CD4-positive, alpha-beta T cell treated with Interferon gamma for 1 hour (primary cell): ENCODE data around the gene C1QL1.

Source experiments
- DNase-seq: peaks from one replicate; pipeline ENCODE4 v3.0.0-alpha.2; 2020

The C1QL1 gene

DNA sequence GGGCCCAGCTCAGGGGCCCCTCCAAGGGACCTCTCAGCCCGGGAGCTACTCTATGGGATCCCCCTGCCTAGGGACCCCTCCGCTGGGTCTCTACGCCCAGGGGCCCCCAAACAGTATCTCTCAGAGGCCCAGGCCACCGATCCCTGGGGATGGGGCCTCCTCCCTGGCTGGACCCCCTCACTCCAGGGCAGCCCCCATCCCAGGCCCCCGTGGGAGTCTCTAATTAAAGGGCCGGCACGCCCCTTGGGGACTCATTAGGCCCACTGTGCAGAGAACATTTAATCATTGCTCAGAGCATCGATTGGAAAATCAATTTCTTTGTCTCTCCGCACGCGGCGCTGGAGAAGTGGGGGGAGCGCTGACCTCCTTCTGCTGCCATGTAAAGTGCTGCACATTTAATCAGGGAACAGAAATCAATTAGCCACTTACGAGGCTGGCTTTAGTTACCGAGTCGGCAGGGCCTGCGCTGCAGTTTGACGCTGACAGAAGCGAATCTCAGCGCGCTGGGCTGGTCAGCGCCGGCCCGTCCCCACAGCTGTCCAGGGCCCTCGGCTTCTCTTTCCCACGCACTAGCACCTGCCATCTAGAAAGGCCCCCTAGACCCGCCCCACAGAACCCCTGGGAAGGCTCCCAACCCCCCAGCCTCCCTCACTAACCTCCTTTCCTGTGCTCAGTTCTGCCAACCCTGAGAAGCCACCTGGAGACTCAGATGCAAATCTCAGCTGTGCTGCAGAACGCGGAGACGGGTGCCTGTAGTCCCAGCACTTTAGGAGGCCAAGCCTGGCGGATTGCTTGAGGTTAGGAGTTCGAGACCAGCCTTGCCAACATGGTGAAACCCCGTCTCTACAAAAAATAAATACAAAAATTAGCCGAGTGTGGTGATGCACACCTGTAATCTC lies 20.2 kb upstream of the C1QL1 start:
- DNase-seq: no peak

DNA sequence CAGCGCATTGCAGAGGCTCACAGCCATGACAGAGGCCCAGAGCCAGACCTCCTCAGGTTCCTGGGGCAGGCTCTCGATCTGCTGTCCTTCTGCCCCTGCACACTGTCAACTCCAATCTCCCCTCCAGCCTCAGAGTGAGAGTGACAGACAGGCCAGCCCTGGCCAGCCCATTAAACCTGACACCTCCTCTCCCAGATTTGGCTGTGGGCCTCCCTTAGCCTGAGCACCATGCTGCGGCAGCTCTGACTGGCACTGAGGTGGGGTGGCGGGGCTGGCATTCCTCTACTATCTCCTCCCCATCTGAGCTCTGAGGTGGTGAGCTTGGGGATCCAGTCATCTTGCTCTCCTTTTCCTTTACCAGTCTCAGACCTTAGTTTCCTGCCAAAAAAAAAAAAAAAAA lies 15.5 kb upstream of the C1QL1 start:
- no peak for DNase-seq

DNA sequence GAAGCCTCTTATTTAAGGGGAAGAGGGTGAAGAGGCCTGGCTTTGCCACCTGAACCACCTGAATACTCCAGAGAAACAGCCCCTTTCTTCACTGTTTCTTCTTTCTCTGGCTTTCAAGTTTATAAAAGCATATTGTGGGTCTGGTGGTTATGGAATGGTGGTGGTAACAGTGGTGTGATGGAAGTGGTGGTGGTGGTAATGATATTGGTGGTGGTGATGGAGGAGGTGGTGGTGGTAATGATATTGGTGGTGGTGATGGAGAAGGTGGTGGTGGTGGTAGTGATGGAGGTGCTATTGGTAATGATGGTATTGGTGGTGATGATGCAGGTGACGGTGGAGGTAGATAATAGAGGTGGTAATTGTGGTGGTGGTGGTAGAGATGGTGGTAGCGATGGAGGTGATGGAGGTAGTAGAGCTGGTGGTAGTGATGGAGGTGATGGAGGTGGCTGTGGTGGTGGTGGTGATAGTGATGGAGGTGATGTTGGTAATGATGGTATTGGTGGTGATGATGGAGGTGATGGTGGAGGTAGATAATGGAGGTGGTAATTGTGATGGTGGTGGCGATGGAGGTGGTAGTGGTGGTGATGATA lies 14.1 kb upstream of the C1QL1 start:
- no peak for DNase-seq

DNA sequence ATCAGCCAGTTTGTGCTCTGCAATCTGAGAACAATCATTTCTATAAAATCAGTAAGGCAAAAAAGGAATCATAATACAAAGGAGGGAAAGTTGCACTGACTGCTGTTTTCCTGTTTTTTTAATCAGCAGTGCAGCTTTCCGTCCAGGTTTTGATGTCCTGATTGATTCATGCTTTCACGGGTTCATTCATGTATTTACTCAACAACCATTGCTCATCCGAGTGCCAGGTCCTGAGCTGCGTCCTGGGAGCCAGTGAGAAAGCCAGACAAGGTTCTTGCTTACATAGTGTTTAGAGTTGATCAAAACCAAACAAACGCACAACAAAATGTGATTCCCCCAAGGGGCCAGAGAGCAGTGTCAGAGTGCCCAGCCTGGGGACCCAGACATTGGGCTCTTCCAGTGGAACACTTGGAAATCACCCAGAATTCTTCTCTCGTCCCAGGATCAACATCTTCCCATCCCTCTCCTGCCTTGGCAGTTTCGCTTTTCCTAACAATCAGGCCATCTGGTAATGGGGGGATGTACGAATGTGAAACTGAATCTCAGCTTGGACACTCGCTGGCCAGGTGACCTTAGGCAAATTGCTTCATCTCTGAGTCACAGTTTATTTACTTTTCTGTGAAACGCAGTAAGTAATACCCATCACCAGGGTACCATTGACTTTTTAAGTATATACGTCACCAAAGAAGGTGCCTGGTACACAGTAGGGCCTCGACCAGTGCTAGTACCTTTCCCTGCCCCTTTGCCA lies 13.3 kb upstream of the C1QL1 start:
- no peak for DNase-seq

DNA sequence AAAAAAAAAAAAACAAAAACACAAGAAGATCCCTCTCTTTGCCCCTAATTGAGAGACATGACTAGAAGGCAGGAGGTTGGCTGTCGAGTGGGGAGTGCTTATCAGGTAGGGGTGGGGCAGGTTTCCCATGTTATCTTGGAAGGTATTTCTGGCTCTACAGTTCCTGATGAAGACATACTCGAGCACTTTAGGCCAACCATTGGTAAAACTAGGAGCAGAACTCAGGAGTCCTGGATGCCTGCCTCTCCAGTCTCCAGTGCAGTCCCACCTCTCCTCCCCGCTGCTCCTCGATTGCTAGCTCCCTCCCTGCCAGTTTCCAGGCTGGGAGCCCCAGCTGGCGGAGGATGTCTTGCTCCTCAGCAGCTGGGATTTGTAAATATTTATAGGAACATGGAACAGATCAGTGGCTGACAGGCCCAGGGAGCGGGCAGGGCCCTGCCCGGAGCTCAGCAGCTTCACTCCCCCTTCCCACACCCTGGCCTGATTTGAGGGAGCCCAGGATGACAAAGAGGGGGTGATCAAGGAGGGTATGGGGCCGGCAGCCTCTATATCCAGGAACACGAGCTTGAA lies 11.4 kb upstream of the C1QL1 start:
- DNase-seq: no peak

DNA sequence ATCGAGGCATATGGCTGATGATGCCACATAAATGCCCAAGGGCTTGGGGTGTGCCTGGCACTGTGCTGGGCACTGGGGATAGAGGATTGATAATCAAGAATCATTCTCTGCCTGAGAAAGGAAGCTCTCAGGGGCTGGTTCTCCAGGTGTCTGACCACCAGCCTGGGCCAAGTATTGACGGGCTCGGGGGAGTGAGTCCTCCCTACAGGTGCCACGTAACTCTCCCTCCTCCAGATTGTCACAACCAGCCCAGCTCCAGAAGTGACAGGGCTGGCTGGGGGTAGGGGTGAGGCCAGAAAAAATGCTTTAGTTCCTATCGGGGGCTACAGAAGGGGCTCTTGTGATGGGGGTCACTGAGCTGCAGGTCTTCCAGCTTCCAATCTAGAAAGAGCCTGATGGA lies 10.7 kb upstream of the C1QL1 start:
- DNase-seq: no peak

DNA sequence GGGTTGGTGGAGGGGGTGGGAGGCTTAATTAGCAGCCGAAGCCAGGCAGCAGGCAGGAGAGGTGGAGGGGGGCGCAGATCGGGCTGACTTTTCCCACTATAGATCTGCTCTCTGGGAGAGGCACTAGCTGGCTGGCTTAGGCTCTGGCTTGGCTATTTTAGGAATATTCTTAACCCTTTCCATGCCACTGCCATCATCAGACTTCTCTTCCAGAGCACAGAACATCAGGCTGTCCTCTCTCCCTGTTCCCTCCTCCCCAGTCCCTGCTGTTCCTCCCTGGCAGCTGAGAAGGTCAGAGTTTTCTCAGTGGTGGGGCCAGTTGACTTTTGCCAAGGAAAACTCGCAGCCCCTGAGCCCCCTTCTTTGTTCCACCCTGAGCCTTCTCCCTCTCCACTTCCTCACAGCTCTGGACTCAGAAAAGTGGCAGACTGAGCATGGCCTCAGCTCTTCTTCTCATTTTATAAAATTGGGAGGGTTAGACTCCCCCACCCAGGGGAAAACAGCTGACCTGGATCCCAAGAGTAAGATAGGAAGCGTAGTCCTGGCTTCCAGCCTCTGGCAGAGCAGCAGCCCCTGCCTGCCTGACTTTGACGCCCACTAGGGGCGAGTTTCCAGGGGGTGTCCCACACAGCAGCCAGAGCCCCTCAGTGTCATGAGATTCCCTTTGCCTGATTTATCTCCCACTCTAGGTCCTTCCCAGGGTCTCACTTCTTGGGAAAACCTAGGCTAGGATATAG lies 9.9 kb upstream of the C1QL1 start:
- no peak for DNase-seq

DNA sequence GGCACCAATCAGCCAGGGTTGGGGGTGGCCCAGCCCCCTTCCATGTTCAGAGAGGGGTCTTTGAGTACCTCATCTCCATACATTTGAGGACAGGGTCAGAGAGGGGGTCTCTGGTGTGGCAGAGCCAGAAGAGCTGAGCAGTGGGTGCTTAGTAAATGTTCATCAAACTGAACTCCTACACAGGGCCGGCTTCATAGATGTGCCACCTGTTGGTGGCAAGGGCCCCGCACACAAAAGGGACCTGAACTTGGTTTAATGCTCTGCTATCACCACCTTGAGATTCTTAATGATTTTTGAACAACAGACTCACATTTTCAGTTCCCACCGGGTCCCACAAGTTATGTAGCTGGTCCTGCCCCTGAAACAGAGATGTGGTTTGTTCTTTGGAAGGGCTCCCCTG lies 9.0 kb upstream of the C1QL1 start:
- DNase-seq: no peak

DNA sequence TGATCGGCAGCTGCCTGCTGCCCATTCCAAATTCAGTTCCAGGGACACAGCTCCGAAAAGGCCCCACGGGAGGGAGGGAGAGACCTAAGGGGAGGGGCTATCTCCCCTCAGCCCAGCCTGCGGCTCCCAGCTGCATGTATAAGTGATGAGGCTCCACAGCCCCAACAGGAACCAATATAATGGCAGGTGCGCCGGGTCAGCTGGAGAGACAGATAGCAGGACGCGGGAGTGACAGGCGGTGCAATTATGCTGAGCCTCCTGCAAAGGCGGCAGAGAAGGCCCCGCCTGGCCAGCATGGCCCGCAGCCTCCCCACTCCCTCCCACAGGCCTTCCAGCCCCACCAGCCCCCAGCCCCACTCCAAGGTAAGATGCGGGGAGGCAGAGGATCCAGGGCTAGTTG lies 8.1 kb upstream of the C1QL1 start:
- DNase-seq: no peak

DNA sequence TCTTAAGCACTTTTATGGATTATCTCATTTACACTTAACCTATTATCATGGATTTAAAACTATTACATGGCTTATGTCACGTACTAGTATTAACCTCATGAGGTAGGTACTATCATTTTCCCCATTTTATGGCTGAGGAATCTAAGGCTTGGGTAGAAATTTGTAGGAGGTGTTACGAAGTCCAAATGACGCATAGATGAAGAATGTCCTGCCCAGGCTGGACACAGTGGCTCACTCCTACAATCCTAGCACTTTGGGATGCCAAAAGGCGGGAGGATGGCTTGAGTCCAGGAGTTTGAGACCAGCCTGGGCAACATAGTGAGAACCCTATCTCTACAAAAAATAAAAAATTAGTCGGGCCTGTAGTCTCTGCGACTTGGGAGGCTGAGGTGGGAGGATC lies 4.8 kb upstream of the C1QL1 start:
- DNase-seq: no peak

DNA sequence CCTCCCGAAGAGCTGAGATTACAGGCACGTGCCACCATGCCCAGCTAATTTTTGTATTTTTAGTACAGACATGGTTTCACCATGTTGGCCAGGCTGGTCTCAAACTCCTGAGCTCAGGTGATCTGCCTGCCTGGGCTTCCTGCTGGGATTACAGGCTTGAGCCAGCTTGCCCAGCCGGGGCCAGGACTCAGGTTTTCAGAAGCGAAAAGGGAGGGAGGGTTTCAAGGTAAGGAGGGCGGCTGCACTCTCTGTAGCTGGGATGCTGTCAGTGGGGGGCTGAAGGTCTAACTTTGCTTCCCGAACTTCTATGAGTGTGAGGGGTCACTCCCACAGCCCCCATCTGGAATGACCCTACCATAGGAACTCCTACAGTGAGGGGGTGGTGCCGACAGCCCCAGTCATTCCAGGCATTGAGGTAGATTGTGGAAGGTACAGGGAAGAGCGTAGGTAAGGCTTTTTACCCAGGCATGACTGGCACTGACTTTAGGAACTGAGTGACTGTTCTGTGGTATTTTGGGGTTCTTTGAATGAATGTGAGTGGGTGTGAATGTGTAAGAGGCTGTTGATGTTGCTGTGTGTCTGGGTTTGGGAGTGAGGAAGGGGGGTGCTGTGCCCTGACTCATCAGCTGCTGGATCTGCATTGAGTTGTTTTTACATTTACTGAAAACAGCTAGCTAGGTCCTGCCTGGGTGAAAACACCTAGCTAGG lies 3.8 kb upstream of the C1QL1 start:
- no peak for DNase-seq

DNA sequence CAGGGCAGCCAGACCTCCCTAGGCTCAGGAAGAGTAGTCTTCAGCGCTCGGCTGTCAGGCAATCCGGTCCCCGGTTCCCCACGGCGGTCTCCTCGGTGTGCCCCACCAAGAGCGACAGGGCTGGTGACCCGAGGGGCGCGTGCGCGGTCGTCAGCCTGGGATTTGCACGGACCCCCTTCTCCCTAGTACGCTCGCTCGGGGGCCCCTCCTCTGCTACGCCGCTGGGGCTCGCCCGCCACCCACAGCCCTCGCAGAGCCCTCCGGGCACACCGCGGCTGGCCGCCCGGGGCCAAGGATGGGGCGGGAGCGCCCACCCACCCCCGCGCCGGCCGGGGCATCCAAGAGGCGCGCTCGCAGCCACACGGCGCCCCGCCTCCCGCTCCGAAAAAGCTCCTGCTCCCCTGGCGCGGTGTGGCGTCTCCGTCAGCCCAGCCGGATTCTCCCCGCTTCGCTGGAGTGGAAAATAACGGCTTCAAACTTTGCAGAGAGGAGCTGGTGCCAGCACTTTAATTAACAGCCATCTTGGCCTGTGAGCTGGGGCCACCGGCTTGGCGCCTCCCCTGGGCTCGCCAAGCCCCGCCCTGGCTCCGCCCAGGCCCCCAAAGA lies 2.1 kb upstream of the C1QL1 start:
- DNase-seq: no peak

DNA sequence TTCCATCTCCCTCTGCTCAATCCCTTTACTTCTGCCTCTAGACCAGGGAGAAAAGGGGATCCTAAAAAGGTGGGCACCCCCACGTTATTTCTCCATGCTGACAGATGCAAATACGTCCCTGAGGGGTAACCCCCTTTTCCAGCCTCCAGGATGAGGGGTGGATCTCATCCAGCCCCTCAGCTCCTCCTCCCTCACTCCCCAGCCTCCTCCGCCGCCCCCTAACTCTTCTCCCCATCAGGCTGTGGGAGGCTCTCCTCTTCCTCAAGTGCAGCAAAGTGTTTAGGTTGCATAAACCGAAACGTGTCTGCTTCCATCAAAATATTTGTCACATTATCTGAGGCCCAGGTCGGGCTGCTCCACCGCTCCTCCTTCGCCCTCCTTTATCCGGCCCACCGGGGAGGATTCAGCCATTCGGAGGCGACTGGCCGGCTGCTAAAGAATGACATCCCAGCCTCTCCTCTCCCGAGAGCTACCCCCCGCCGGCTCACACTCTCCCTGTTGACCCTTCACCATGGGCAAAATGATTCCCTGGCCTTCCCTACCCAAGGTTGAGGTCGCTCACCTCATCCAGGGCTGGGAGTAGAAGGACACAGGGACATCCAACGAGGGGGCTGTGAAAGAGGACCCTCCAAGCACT lies 1.2 kb upstream of the C1QL1 start:
- no peak for DNase-seq

DNA sequence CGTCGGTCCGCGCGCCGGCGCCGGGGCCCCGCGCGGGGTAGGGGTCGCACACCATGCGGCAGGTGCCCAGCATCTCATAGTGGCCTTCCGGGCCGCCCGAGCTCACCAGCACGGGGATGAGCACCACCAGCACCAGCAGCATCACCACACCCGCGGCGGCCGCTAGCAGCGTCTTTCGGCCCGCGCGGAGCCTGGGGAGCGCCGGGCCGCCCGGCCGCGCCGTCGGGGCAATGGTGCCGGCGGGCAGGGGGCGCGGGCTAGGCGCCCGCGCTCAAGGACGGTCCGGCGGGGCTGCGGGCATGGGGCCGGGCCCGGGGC lies 237 bp downstream of the C1QL1 start:
- DNase-seq: no peak

DNA sequence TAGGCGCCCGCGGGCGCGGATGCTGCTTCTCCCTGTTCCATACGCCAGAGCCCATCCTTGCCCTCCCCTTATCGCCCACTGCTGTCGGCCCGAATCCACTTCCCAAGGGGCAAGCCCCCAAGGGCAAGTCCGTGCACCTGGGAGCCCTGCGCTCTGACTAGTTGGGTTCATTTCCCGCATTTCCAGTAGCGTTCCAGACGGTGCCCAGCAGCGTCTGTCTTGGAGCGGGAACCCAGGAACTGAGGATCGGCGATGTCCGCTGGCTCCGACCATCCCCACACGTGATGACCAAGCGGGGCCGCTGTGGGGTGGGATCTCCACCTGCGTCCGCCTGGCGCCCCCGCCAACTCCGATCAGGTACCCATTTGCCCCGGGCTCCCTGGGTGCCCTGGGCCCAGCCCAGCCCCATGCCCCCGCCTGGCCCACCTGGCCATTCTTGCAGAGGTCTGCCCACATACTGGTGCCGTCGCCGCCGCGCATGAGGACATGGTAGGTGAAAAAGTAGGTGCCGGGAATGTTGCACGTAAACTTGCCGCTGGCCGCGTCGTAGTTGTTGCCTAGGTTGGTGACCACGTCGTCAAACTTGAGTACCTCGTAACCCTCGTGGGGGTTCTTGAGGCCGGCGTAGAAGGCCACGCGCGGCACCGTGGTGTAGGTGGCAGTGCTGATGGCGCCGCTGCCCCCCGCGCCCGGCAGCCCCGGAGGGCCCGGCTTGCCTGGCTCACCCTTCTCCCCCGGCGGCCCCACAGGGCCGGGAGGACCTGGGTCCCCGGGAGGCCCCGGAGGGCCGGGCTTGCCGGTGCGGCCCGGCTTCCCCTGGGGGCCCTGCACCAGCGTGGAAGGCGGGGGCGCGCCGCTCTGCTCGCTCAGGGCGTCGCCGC lies 837 bp downstream of the C1QL1 start:
- DNase-seq: no peak

DNA sequence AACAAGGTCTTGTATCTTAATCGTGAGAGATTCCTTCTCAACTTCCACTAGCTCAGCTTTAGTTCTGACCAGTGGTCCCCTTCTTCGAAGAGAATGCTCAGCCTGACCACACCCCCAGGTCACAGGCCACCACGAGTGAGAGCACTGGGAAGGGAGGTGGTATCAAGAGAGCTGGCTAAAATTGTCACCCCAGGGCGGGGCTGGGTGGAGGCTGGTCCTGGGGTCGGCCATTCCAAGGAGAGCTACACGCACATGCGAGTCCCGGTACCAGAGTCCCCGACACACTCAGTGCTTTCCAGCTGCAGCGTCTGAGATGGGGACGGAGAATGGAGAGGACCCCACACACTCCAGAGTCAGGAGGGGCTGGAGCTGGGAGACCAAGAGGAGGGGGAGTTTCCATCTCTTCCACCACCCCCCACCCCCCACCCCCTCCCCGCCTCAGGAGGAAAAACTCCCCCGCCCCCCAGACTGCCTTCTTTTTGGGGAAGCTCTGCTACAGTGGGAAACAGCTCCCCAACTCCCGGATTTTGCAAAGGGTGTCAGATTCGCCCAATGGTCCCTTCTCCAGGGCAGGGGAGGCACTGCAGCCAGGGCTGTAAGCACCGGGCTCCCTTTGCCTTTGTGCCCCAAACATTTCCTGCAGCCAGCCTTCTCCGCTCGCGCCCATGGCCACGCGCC lies 1.6 kb downstream of the C1QL1 start:
- DNase-seq: no peak

DNA sequence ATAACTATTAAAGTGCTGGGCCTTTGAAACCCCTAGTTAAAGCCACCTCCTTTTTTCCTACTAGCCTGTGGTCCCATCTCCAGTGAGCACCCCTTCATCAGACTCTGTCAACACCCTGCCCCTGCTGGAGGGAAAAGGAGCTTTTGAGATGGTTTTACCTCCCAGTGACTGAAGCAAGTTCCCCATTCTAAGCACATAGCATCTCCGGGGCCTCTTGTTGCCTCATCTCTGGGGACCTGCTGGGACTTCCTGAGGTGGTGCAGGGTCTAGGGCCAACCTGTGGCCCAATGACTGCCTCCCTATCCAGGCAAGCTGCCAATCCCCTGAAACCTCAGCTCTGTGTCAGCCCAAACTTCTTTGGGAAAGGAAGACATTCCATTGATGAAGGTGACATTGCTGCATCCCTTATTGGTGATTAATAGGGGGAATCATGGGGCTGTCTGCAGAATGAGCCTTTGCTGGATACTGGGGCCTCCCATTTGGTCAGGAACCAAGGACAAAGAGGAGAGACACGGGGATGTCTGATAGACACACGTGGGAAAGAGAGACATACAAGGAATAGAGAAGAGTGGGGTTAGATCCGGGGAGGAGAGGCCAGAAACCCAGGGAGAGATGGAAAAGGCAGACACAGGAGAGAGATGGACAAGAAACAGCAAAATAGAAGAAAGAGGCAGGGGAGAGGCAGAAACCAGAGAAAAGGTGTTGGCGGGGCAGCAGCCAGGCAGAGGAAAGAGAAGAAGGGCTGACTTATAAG lies 2.4 kb downstream of the C1QL1 start:
- no peak for DNase-seq

DNA sequence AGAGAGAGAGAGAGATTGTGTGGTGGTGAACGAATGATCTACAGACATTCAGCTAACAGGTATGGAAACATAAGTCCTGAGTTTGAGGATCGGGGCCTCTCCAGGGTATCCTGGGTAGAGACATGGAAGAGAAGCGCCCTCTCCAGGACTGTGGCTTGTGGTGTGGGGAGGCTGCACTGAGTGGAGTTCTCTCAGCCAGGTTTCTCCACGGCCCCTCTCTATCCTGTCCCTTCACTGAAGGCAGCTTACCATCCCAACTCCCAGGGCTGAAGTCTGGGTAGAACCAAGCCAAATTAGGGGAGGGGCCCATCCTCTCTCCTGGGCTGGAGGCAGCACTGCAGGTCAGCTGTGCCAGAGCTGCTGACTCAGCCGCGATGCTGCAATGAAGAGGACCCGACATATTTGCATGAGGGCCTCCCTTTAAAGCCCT lies 6.2 kb downstream of the C1QL1 start:
- no peak for DNase-seq

DNA sequence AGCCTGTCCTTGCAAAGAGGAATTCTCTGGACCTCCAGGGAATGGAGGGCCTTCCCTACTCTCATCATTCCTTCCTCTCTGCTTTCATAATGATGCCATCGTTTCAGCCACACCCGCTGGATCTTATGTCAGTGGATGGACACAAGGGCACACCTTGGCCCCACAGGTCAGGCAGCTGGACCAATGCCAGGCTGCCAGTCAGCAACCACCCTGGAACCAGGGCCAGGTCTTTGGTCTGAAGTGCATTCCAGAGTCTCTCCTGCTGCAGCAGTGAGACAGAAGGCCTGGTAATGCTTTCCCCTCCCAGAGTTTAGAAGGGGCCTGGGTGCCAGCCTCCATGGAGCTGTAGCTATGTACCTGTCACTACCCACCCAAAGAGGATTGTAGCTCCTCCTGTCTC lies 7.4 kb downstream of the C1QL1 start:
- DNase-seq: no peak
